GM12878 (cell line): ENCODE results near the gene PPM1D. TPM values are rescaled to one million over a fixed set of nuclear protein-coding genes. Genes with fewer than 3 reads are reported as not detected.
A peak's percentile ranks its signal among the peaks of the same experiment; 100 is the strongest.

ENCODE experiments used
- ATAC-seq: fragments of 200-7000 bp; cut with Tn5 transposase; 3 replicates; pipeline ENCODE4 v1.9.1; 2020; ENCODE audit warnings: mild to moderate bottlenecking, moderate library complexity
- BruUV-seq: library from RNA; stranded (reverse); fragments of 400-500 nt; replicated peaks from 2 replicates; lab custom pipeline; 2021; lab: Mats Ljungman, UMichigan
- CTCF ChIA-PET: fragments of 300-600 bp; sonication (Branson Sonifier 250); formaldehyde crosslinking; extraction: SDS; loops from one replicate; lab custom pipeline; 2021; ENCODE audit warnings: inconsistent platforms; lab: Yijun Ruan, JAX
- POLR2A ChIA-PET: fragments of 350-600 bp; formaldehyde crosslinking; extraction: SDS; loops from one replicate; lab custom pipeline; 2021; ENCODE audit warnings: inconsistent platforms; lab: Charles Lee
- RAD21 ChIA-PET: fragments of 300-600 bp; sonication (Branson Sonifier 250); formaldehyde crosslinking; loops from one replicate; lab custom pipeline; 2023; ENCODE audit warnings: antibody characterized with exemption; ENCODE audit not compliant: unreplicated experiment; lab: Charles Lee
- SMC1A ChIA-PET: fragments of 300-600 bp; sonication (Branson Sonifier 250); formaldehyde crosslinking; loops from one replicate; lab custom pipeline; 2023; ENCODE audit not compliant: unreplicated experiment, uncharacterized antibody; lab: Charles Lee
- DNase-seq: peaks from one replicate; pipeline ENCODE4 v3.0.0-alpha.2; 2011; ENCODE audit warnings: low read depth, low spot score
- FAIRE-seq: peaks from 3 replicates; lab custom pipeline; 2011; peaks lifted over from hg19 to GRCh38; lab: Jason Lieb, UNC
- H2AFZ ChIP-seq: 2 replicates; pipeline ENCODE4 v1.6.0; 2011; ENCODE audit warnings: low read depth, low read length, control low read depth; ENCODE audit not compliant: control insufficient read depth
- H3K27ac ChIP-seq: 2 replicates; pipeline ENCODE4 v1.5.1; 2011; ENCODE audit warnings: control low read depth; ENCODE audit not compliant: control insufficient read depth, insufficient read depth
- H3K27me3 ChIP-seq, 2 experiments: replicated peaks in 1 of 2; 2 replicates each; pipeline versions ENCODE4 v1.6.0 to v1.6.1; 2011; ENCODE audit warnings: low read length in 1 of 2; ENCODE audit not compliant: control insufficient read depth in 2 of 2, insufficient read depth in 2 of 2
- H3K36me3 ChIP-seq, 2 experiments: 2 replicates each; pipeline ENCODE4 v1.5.1; 2011; ENCODE audit warnings: low read length in 1 of 2; ENCODE audit not compliant: control insufficient read depth in 2 of 2, insufficient read depth in 2 of 2
- H3K4me1 ChIP-seq: 2 replicates; pipeline ENCODE4 v1.6.1; 2011; ENCODE audit warnings: mild to moderate bottlenecking, low read length, moderate library complexity, mixed read lengths; ENCODE audit not compliant: control insufficient read depth, insufficient read depth
- H3K4me2 ChIP-seq: 2 replicates; pipeline ENCODE4 v1.6.0; 2011; ENCODE audit warnings: control low read depth; ENCODE audit not compliant: control insufficient read depth, insufficient read depth
- H3K4me3 ChIP-seq: fragments of 200-600 bp; sonication (generic); 2 replicates; pipeline ENCODE4 v1.5.1; 2016
- H3K79me2 ChIP-seq: 2 replicates; pipeline ENCODE4 v1.6.0; 2011; ENCODE audit warnings: low read length; ENCODE audit not compliant: control insufficient read depth, insufficient read depth
- H3K9ac ChIP-seq: 2 replicates; pipeline ENCODE4 v1.8.0; 2011; ENCODE audit warnings: low read length, control low read depth, mixed read lengths; ENCODE audit not compliant: control insufficient read depth, insufficient read depth
- H3K9me3 ChIP-seq: replicated peaks from 3 replicates; pipeline ENCODE4 v1.5.1; 2011; ENCODE audit warnings: mild to moderate bottlenecking, low read length; ENCODE audit not compliant: control insufficient read depth, insufficient read depth
- H4K20me1 ChIP-seq: 2 replicates; pipeline ENCODE4 v1.6.0; 2011; ENCODE audit not compliant: control insufficient read depth, insufficient read depth
- ASH2L ChIP-seq: fragments of 300-600, 200-600 bp; sonication (generic); IDR thresholded peaks from 2 replicates; pipeline ENCODE4 v1.6.1; 2017; ENCODE audit warnings: low read depth, mild to moderate bottlenecking, borderline replicate concordance
- CBX3 ChIP-seq: fragments of 200-600 bp; sonication (generic); IDR thresholded peaks from 2 replicates; pipeline ENCODE4 v1.6.1; 2016; ENCODE audit warnings: low read depth, borderline replicate concordance
- CEBPB ChIP-seq, 2 experiments: fragments of 150-350 bp in 1 of 2; IDR thresholded peaks; 2 replicates each; pipeline ENCODE4 v1.6.1; 2012 to 2014; ENCODE audit warnings: low read depth in 2 of 2, low read length in 2 of 2, borderline replicate concordance in 1 of 2, inconsistent platforms in 1 of 2
- JUNB ChIP-seq: IDR thresholded peaks from 2 replicates; pipeline ENCODE4 v1.6.1; 2016; ENCODE audit warnings: antibody characterized with exemption, mild to moderate bottlenecking
- NR2C2 ChIP-seq: IDR thresholded peaks from 2 replicates; pipeline ENCODE4 v1.6.1; 2011; ENCODE audit warnings: borderline replicate concordance, low read depth; ENCODE audit not compliant: control insufficient read depth, insufficient read length
- PKNOX1 ChIP-seq: fragments of 450-650 bp; IDR thresholded peaks from 2 replicates; pipeline ENCODE4 v1.6.1; 2016; ENCODE audit warnings: mild to moderate bottlenecking
- POU2F2 ChIP-seq: IDR thresholded peaks from 3 replicates; pipeline ENCODE4 v1.6.1; 2011; ENCODE audit warnings: low read depth, mild to moderate bottlenecking, low read length, borderline replicate concordance
- RB1 ChIP-seq: fragments of 450-650 bp; formaldehyde crosslinking; IDR thresholded peaks from 2 replicates; pipeline ENCODE4 v1.6.1; 2017; ENCODE audit warnings: mild to moderate bottlenecking, borderline replicate concordance
- RUNX3 ChIP-seq: IDR thresholded peaks from 2 replicates; pipeline ENCODE4 v1.6.1; 2012; ENCODE audit warnings: low read length, inconsistent platforms
- TBL1XR1 ChIP-seq: IDR thresholded peaks from 2 replicates; pipeline ENCODE4 v1.6.1; 2012; ENCODE audit warnings: low read depth, low read length, improper control_type of control experiment
- TCF3 ChIP-seq: IDR thresholded peaks from 2 replicates; pipeline ENCODE4 v1.6.1; 2012; ENCODE audit warnings: low read depth, mild to moderate bottlenecking, low read length, borderline replicate concordance; ENCODE audit not compliant: insufficient read depth
- ZBTB11 ChIP-seq: fragments of 450-650 bp; formaldehyde crosslinking; IDR thresholded peaks from 2 replicates; pipeline ENCODE4 v1.5.0; 2022; ENCODE audit warnings: mild to moderate bottlenecking, missing genetic modification characterization
- ZNF274 ChIP-seq: IDR thresholded peaks from one replicate; pipeline ENCODE4 v1.8.0; 2011; ENCODE audit not compliant: insufficient read length, insufficient read depth
- ZNF687 ChIP-seq: fragments of 450-650 bp; IDR thresholded peaks from 2 replicates; pipeline ENCODE4 v1.6.1; 2017; ENCODE audit warnings: mild to moderate bottlenecking, moderate library complexity
- WGBS: methylation state at CpG from one replicate; pipeline ENCODE4 v1.1.6; 2016; ENCODE audit warnings: low lambda C conversion rate; ENCODE audit not compliant: insufficient replicate concordance, insufficient coverage; ENCODE audit errors: missing lambda C conversion rate; 5-methylcytosine and 5-hydroxymethylcytosine counted together
- in situ Hi-C: fragments of 300-500 bp; cut with MboI; formaldehyde crosslinking; loops from 9 replicates; pipeline ENCODE4 v1.14.3; 2018; ENCODE audit warnings: mixed read lengths
- intact Hi-C: fragments of 100-400 bp; cut with micrococcal nuclease; formaldehyde crosslinking; loops from one replicate; pipeline ENCODE4 v1.14.2; 2022; ENCODE audit not compliant: unreplicated experiment
- polyA plus RNA-seq, 11 experiments: library from polyadenylated mRNA; depleted of rRNA in 4 of 11; unstranded in 6 of 11; stranded (reverse) in 5 of 11; fragments of >200 nt; fragmentation: Nextera tagmentation in 4 of 11; fragmentation: Illumina TruSeq in 1 of 11; extraction: Ambion mirVana in 4 of 11; extraction: Trizol in 1 of 11; gene quantifications; 1 replicate in 1 of 11; 2 replicates in 10 of 11; pipeline versions ENCODE4 v1.2.1 to v1.2.3, GENCODE V29; 2011 to 2016; ENCODE audit warnings: inconsistent platforms in 2 of 11, missing spikeins in 2 of 11, low read depth in 1 of 11
- total RNA-seq, 4 experiments: library from RNA; depleted of rRNA in 3 of 4; stranded (reverse); fragments of >200 nt in 3 of 4; fragmentation: Illumina TruSeq in 1 of 4; extraction: Trizol in 1 of 4; gene quantifications; 2 replicates each; pipeline versions ENCODE4 v1.2.1 to v1.2.3, GENCODE V29; 2013 to 2021

The PPM1D gene
- total and polyA plus RNA-seq, 10 of the 15 experiments (the other 5 are each of a cell fraction or from before 2014, with no cell fraction given) = 1.9 to 20.8 (median 10.7) TPM

- Histone ChIP-seq H3K27me3 (no peaks in the 10 kb centered on the region), H3K9ac (no peak overlapping the region), H3K27ac (no peak overlapping the region), H3K36me3 (peaks cover 0 to 7% of the 10 kb centered on the region in 2 experiments; a peak in 2 of 4 replicates), H2AFZ (no peak overlapping the region), H4K20me1 (no peaks in the 10 kb centered on the region), H3K79me2 (peaks cover 9% of the 10 kb centered on the region), H3K4me2 (no peak overlapping the region), H3K9me3 (no peaks in the 10 kb centered on the region), H3K4me3 (no peak overlapping the region), H3K4me1 (no peaks in the 10 kb centered on the region)
- ChIA-PET POLR2A (no interaction called here), CTCF (interaction anchor here (1.2 to 6.6 kb wide), 5 partner anchors 7 to 66 kb away, joined by 3 to 89 read pairs (median 6); no protein-coding TSS in a partner anchor), SMC1A (interaction anchor here (1.0 to 1.5 kb wide), 2 partner anchors 115 to 490 kb away, joined by 3 read pairs; no protein-coding TSS in a partner anchor), RAD21 (no interaction called here)
- WGBS = 56% methylated on average over 1 of the region's 1 CpG
- no peak for DNase-seq
- ATAC-seq = peak; percentile 78
- in situ Hi-C loops (loop anchor here (25.0 kb wide), 1 partner anchor 505 kb away; the partner anchor contains the start of gene CA4), intact Hi-C loops (no loop called here)
- BruUV-seq = no TSS peak
- FAIRE-seq = no peak
- TF ChIP-seq CBX3 (no peak), PKNOX1 (no peak), ZBTB11 (CRISPR knock-in tag) (no peak), NR2C2 (no peak), RUNX3 (no peak), ZNF274 (no peak), JUNB (peak; percentile 35; the same call in 1 of the 2 replicates), ZNF687 (no peak), ASH2L (no peak), TCF3 (no peak), RB1 (no peak), CEBPB (IDR thresholded peaks at IDR 0.05; ENCODE audit: borderline replicate concordance in 1 of 2, low read depth in 2 of 2, low read length in 2 of 2) (no peak), TBL1XR1 (no peak), POU2F2 (no peak)
These were observed 41.8 kb downstream of the PPM1D start for GRCh38 chr17:60641810-60642220.
